Mucosa of descending colon (tissue), 3 donors: ENCODE data around the gene EEF1E1. TPM values are rescaled to one million over a fixed set of nuclear protein-coding genes. Genes with fewer than 3 reads are reported as not detected.

ENCODE experiments used
- ATAC-seq: fragments of 200-7000 bp; cut with Tn5 transposase; one replicate; pipeline ENCODE4 v1.9.1; 2020; ENCODE audit warnings: mild to moderate bottlenecking, moderate library complexity
- DNase-seq, 3 donors: peaks; one replicate each; pipeline ENCODE4 v3.0.0-alpha.2; 2020
- H3K36me3 ChIP-seq: fragments of 200-600 bp; one replicate; pipeline ENCODE4 v1.8.0; 2021; ENCODE audit warnings: low read depth, mild to moderate bottlenecking
- H3K4me1 ChIP-seq: fragments of 200-600 bp; one replicate; pipeline ENCODE4 v1.8.0; 2021; ENCODE audit warnings: low read depth, mild to moderate bottlenecking
- H3K4me3 ChIP-seq: fragments of 200-600 bp; one replicate; pipeline ENCODE4 v1.8.0; 2021; ENCODE audit warnings: mild to moderate bottlenecking
- H3K9me3 ChIP-seq: fragments of 200-600 bp; one replicate; pipeline ENCODE4 v1.8.0; 2021; ENCODE audit warnings: mild to moderate bottlenecking
- intact Hi-C, 2 donors: fragments of 100-400 bp; cut with DNase I in 1 of 2; cut with micrococcal nuclease in 1 of 2; formaldehyde crosslinking; loops; one replicate each; pipeline versions ENCODE4 v1.11.0 to v1.11.1; 2022; cut with DNase I, micrococcal nuclease
- total RNA-seq, 3 donors: library from RNA; stranded (reverse); fragmentation: NEBNext Ultra II Directional in 2 of 3; extraction: Animal tissue kit (Norgen Biotek cat#: 25700) in 2 of 3; gene quantifications; one replicate each; pipeline versions ENCODE4 v1.2.1 to v1.2.4, GENCODE V29; 2021 to 2023
- TF ChIP-seq, protein P1 (sequence below): fragments of 200-600 bp; IDR thresholded peaks from one replicate; pipeline ENCODE4 v1.8.0; 2022; ENCODE audit warnings: antibody characterized with exemption, mild to moderate bottlenecking
- donor health status: DM: no; HTN: no; CAD: no; lungs with moderate emphysema.
- donor health status: DM: no; HTN: no; CAD: no.
- donor health status: DM: no; HTN: yes; CAD: no.

Gene EEF1E1
- total RNA-seq, 3 donors from 2014 or later: 7.8 to 16.4 (median 8.6) TPM

DNA sequence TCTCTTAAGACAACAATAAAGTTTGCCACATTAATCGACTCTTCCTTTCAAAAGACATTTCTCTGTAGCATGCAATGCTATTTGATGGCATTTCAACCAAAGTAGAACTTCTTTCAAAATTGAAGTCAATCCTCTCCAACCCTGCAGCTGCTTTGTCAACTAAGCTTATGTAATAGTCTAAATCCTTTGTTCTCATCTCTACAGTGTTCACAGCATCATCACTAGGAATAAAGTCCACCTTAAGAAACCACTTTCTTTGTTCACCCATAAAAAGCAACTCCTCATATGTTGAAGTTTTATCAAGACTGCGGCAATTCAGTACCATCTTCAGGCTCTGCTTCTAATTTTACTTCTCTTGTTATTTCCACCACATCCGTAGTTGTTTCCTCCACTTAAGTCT lies 26.6 kb downstream of the EEF1E1 start:
- no peaks in the 10 kb centered on the region for H3K4me1 ChIP-seq
- TF ChIP-seq, protein P1, sequence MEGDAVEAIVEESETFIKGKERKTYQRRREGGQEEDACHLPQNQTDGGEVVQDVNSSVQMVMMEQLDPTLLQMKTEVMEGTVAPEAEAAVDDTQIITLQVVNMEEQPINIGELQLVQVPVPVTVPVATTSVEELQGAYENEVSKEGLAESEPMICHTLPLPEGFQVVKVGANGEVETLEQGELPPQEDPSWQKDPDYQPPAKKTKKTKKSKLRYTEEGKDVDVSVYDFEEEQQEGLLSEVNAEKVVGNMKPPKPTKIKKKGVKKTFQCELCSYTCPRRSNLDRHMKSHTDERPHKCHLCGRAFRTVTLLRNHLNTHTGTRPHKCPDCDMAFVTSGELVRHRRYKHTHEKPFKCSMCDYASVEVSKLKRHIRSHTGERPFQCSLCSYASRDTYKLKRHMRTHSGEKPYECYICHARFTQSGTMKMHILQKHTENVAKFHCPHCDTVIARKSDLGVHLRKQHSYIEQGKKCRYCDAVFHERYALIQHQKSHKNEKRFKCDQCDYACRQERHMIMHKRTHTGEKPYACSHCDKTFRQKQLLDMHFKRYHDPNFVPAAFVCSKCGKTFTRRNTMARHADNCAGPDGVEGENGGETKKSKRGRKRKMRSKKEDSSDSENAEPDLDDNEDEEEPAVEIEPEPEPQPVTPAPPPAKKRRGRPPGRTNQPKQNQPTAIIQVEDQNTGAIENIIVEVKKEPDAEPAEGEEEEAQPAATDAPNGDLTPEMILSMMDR: no peak
- no peaks in the 10 kb centered on the region for H3K36me3 ChIP-seq
- ATAC-seq (no peak), DNase-seq (no peak)
- H3K4me3 ChIP-seq: no peak overlapping the region
- no peaks in the 10 kb centered on the region for H3K9me3 ChIP-seq
- intact Hi-C loops: no loop called here

GRCh38 chr6:8075185-8075584 lies 27.2 kb downstream of the EEF1E1 start:
- DNase-seq (no peak), ATAC-seq (no peak)
- H3K9me3 ChIP-seq: no peaks in the 10 kb centered on the region
- no peaks in the 10 kb centered on the region for H3K4me1 ChIP-seq
- H3K36me3 ChIP-seq: no peaks in the 10 kb centered on the region
- no peak overlapping the region for H3K4me3 ChIP-seq
- TF ChIP-seq, protein P1: no peak
- intact Hi-C loops: no loop called here

DNA sequence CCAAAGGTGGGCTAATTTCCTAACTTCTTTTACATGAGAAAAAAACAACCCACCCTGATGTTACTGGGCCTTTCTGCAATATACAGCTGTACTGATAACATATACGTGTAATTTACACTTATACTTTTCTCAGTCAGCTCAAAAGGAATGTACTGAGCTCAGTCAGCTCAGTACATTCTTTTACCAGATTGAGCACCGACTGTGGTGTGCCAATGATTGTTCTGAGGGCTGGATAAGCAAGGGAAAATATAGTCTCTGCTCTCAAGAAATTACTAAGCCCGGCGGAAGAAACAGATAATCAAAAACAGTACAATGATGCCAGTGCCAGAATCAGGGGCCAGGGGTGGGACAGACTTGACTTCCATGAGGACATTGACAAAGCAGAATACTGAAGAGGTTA lies 28.1 kb downstream of the EEF1E1 start:
- no peak for ATAC-seq
- no peaks in the 10 kb centered on the region for H3K4me1 ChIP-seq
- no peaks in the 10 kb centered on the region for H3K9me3 ChIP-seq
- intact Hi-C loops: no loop called here
- TF ChIP-seq, protein P1: no peak
- DNase-seq: no peak
- no peaks in the 10 kb centered on the region for H3K36me3 ChIP-seq
- H3K4me3 ChIP-seq: no peak overlapping the region

DNA sequence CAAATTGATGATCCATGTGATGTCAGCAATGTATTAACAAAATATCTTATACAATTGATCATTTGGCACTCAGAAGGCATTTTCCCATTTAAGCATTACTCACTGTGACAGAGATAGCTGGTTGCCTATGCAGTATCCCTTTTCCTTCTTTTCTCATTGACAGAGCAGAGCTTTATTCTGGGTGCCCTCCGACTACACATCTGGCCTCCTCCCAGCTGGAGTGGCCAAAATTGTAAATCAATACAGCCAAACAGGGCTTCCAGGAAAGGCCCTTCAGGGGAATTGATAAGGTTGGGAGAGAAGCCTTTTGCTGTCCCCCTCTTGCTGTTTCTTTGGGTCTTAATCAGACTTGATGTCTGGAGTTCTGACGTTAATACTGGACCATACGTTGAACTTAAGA lies 28.6 kb downstream of the EEF1E1 start:
- TF ChIP-seq, protein P1: no peak
- Histone ChIP-seq H3K4me1 (no peaks in the 10 kb centered on the region), H3K9me3 (no peaks in the 10 kb centered on the region), H3K4me3 (no peak overlapping the region), H3K36me3 (no peaks in the 10 kb centered on the region)
- ATAC-seq (no peak), DNase-seq (no peak)
- intact Hi-C loops: no loop called here

DNA sequence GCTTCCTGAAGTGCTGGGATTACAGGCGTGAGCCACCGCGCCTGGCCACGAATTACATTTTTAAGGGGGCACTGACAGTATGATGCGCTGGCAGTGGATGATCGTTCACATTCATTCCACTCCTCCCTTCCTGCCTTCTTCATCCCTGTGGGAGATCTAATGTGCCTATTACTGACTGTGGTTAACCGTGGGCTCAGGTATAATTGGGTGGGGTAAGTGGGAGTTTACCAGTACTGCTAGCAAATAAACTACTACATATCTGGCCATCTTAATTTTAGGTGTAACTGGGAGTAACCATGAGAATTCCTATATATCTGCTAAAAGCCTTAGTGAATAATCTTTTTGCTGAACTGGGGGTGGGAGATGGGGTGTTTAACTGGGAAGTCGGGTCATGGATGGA lies 31.6 kb downstream of the EEF1E1 start:
- ATAC-seq (no peak), DNase-seq (no peak)
- TF ChIP-seq, protein P1: no peak
- no peaks in the 10 kb centered on the region for H3K36me3 ChIP-seq
- intact Hi-C loops: no loop called here
- no peak overlapping the region for H3K4me3 ChIP-seq
- no peaks in the 10 kb centered on the region for H3K4me1 ChIP-seq
- H3K9me3 ChIP-seq: no peaks in the 10 kb centered on the region

DNA sequence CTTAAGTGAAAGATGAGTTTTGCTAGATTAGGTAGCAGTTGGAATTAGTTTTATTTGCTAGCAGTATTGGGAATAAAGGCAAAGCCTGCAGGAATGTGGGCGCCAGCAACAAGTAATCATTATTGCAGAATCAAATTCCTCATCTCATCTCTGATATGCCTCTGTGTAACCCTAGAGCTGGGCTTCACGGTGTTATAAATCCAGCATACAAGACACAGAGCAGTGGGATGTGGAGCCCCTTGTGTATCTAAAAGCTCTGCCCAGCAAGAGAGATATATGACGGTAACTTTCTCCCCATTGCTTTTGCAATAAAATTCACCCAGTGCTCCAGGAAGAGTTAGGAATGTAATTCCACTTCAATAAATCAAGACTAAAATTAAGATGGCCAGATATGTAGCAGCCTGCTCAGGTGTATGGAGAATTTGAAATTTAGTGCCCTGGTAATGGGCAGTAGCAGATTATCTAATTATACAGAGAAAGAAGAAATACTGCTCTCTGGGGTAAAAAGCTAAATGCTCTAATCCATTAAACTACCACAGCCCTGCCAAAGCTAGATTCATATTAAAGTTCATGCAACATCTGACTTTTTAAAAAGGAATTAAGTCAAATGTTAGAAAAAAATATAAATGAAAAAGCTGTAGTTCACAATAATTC lies 32.6 kb downstream of the EEF1E1 start:
- H3K9me3 ChIP-seq: no peaks in the 10 kb centered on the region
- TF ChIP-seq, protein P1: no peak
- H3K4me3 ChIP-seq: no peak overlapping the region
- DNase-seq (no peak), ATAC-seq (no peak)
- H3K36me3 ChIP-seq: no peaks in the 10 kb centered on the region
- H3K4me1 ChIP-seq: peaks cover 4% of the 10 kb centered on the region
- intact Hi-C loops: no loop called here
